HepG2 (cell line): ENCODE measurements around the gene TTC1. TPM values are rescaled to one million over a fixed set of nuclear protein-coding genes. Genes with fewer than 3 reads are reported as not detected.

Experiments used
- ARID4A ChIP-seq: sonication (generic); formaldehyde crosslinking; IDR thresholded peaks from 2 replicates; pipeline ENCODE4 v1.5.0; 2020; ENCODE audit warnings: mild to moderate bottlenecking, missing genetic modification reagents, borderline replicate concordance
- ARNTL ChIP-seq: sonication (generic); formaldehyde crosslinking; IDR thresholded peaks from 2 replicates; pipeline ENCODE4 v1.4.0; 2020; ENCODE audit warnings: mild to moderate bottlenecking, missing genetic modification reagents
- GLI4 ChIP-seq: sonication (generic); formaldehyde crosslinking; IDR thresholded peaks from 2 replicates; pipeline ENCODE4 v1.5.1; 2020; ENCODE audit warnings: missing genetic modification reagents, mild to moderate bottlenecking, moderate library complexity, borderline replicate concordance
- HNRNPLL ChIP-seq: fragments of 200-400 bp; formaldehyde crosslinking; IDR thresholded peaks from 2 replicates; pipeline ENCODE4 v1.6.1; 2017; ENCODE audit warnings: mild to moderate bottlenecking, low read depth, low read length; ENCODE audit not compliant: poor library complexity, severe bottlenecking
- IRF2 ChIP-seq: IDR thresholded peaks from 2 replicates; pipeline ENCODE4 v1.6.1; 2018; ENCODE audit warnings: missing genetic modification reagents, missing compliant biosample characterization
- KLF16 ChIP-seq, 2 experiments: sonication (generic) in 1 of 2; formaldehyde crosslinking in 1 of 2; IDR thresholded peaks; 2 replicates each; pipeline versions ENCODE4 v1.6.1 to v1.8.0; 2016 to 2023; ENCODE audit warnings: missing genetic modification reagents in 2 of 2, missing compliant biosample characterization in 1 of 2
- MEIS2 ChIP-seq: sonication (generic); formaldehyde crosslinking; IDR thresholded peaks from 2 replicates; pipeline ENCODE4 v1.9.0; 2021; ENCODE audit warnings: mild to moderate bottlenecking, missing genetic modification reagents
- NFAT5 ChIP-seq: sonication (generic); formaldehyde crosslinking; IDR thresholded peaks from 2 replicates; pipeline ENCODE4 v1.4.0; 2020; ENCODE audit warnings: missing genetic modification reagents
- PATZ1 ChIP-seq: sonication (generic); formaldehyde crosslinking; IDR thresholded peaks from 2 replicates; pipeline ENCODE4 v1.4.0; 2020; ENCODE audit warnings: missing genetic modification reagents
- SPEN ChIP-seq: sonication (generic); formaldehyde crosslinking; IDR thresholded peaks from 2 replicates; pipeline ENCODE4 v1.5.1; 2020; ENCODE audit warnings: low read depth, mild to moderate bottlenecking, missing genetic modification reagents
- TCF7 ChIP-seq: sonication (generic); IDR thresholded peaks from 2 replicates; pipeline ENCODE4 v1.6.1; 2016; ENCODE audit warnings: antibody characterized with exemption, low read depth
- ZBTB7B ChIP-seq: sonication (generic); formaldehyde crosslinking; IDR thresholded peaks from 2 replicates; pipeline ENCODE4 v1.4.0; 2020; ENCODE audit warnings: missing genetic modification reagents
- ZFP36 ChIP-seq: fragments of 150-350 bp; IDR thresholded peaks from 2 replicates; pipeline ENCODE4 v1.6.1; 2018; ENCODE audit warnings: borderline replicate concordance, low read length, low read depth; ENCODE audit not compliant: partially characterized antibody
- polyA plus RNA-seq, 8 experiments: library from polyadenylated mRNA; depleted of rRNA in 3 of 8; stranded (reverse) in 7 of 8; unstranded in 1 of 8; fragments of >200 nt; fragmentation: Illumina TruSeq in 4 of 8; extraction: Trizol in 4 of 8; gene quantifications; 2 replicates each; pipeline versions ENCODE4 v1.2.1 to v1.2.3, GENCODE V29; 2011 to 2016; ENCODE audit warnings: low read depth in 4 of 8, missing spikeins in 1 of 8, mixed read lengths in 1 of 8; ENCODE audit not compliant: insufficient read depth in 1 of 8
- total RNA-seq, 5 experiments: library from RNA; depleted of rRNA; stranded (reverse); fragments of >200 nt; fragmentation: Illumina TruSeq; extraction: Trizol; gene quantifications; 2 replicates each; pipeline ENCODE4 v1.2.3, GENCODE V29; 2016; ENCODE audit warnings: low read depth in 1 of 5
- TF ChIP-seq, protein P1 (sequence below): sonication (generic); formaldehyde crosslinking; IDR thresholded peaks from 2 replicates; pipeline ENCODE4 v1.5.0; 2020; ENCODE audit warnings: mild to moderate bottlenecking, missing genetic modification reagents

TTC1 gene
- total and polyA plus RNA-seq, 2 of the 13 experiments (the other 11 are each of a cell fraction or from before 2014, with no cell fraction given): 16.1 to 72.1 TPM

- TF ChIP-seq PATZ1 (CRISPR knock-in tag): 0 out of 2 replicates have a peak, but pooled peaks have one; percentile 3
- TF ChIP-seq, protein P1, sequence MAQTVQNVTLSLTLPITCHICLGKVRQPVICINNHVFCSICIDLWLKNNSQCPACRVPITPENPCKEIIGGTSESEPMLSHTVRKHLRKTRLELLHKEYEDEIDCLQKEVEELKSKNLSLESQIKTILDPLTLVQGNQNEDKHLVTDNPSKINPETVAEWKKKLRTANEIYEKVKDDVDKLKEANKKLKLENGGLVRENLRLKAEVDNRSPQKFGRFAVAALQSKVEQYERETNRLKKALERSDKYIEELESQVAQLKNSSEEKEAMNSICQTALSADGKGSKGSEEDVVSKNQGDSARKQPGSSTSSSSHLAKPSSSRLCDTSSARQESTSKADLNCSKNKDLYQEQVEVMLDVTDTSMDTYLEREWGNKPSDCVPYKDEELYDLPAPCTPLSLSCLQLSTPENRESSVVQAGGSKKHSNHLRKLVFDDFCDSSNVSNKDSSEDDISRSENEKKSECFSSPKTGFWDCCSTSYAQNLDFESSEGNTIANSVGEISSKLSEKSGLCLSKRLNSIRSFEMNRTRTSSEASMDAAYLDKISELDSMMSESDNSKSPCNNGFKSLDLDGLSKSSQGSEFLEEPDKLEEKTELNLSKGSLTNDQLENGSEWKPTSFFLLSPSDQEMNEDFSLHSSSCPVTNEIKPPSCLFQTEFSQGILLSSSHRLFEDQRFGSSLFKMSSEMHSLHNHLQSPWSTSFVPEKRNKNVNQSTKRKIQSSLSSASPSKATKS: no peak
- TF ChIP-seq GLI4 (CRISPR knock-in tag): no peak
- TF ChIP-seq HNRNPLL: peak; percentile 56
- TF ChIP-seq IRF2 (CRISPR knock-in tag): peak; percentile 50; the same call in 1 of the 2 replicates
- TF ChIP-seq TCF7: no peak
- peak; percentile 50; the same call in 1 of the 2 replicates for TF ChIP-seq ARID4A (CRISPR knock-in tag)
- 0 out of 2 replicates have a peak, but pooled peaks have one; percentile 26 for TF ChIP-seq SPEN (CRISPR knock-in tag)
- TF ChIP-seq KLF16 (CRISPR knock-in tag; IDR thresholded peaks at IDR 0.05): 0 out of 4 replicates have a peak, but pooled peaks of 1 of the 2 experiments have one; percentile 23
- 0 out of 2 replicates have a peak, but pooled peaks have one; percentile 20 for TF ChIP-seq ZBTB7B (CRISPR knock-in tag)
- TF ChIP-seq NFAT5 (CRISPR knock-in tag): no peak
- TF ChIP-seq MEIS2 (CRISPR knock-in tag): no peak
- no peak for TF ChIP-seq ZFP36
- TF ChIP-seq ARNTL (CRISPR knock-in tag): no peak
Measured at GRCh38 chr5:159987031-159987674, 21.8 kb upstream of the TTC1 start (continued).
